A673 (cell line): Measurements from ENCODE around the gene TXN2. TPM values are rescaled to one million over a fixed set of nuclear protein-coding genes. Genes with fewer than 3 reads are reported as not detected.

Experiments used
- BruUV-seq: library from RNA; stranded (reverse); fragments of 400-500 nt; replicated peaks from 2 replicates; lab custom pipeline; 2021; lab: Mats Ljungman, UMichigan
- CTCF ChIA-PET: fragments of 300-600 bp; sonication (Branson Sonifier 250); formaldehyde crosslinking; loops from one replicate; lab custom pipeline; 2022; ENCODE audit warnings: antibody characterized with exemption; lab: Charles Lee
- POLR2A ChIA-PET: fragments of 300-600 bp; sonication (Branson Sonifier 250); formaldehyde crosslinking; loops from one replicate; lab custom pipeline; 2022; ENCODE audit warnings: antibody characterized with exemption; ENCODE audit not compliant: low non-redundant PET; lab: Charles Lee
- DNase-seq: peaks from one replicate; pipeline ENCODE4 v3.0.0-alpha.2; 2015; ENCODE audit warnings: low spot score
- H3K27ac ChIP-seq: fragments of 200-600 bp; sonication (generic); 2 replicates; pipeline ENCODE4 v1.5.1; 2016; ENCODE audit warnings: mixed run types, low read depth, mild to moderate bottlenecking, mixed read lengths, antibody characterized with exemption, low read length; ENCODE audit not compliant: poor library complexity, severe bottlenecking
- H3K27me3 ChIP-seq: fragments of 200-600 bp; sonication (generic); replicated peaks from 2 replicates; pipeline ENCODE4 v1.6.1; 2017; ENCODE audit warnings: mixed run types, low read depth, mild to moderate bottlenecking, mixed read lengths, antibody characterized with exemption, low read length; ENCODE audit not compliant: insufficient read depth, poor library complexity
- H3K36me3 ChIP-seq: fragments of 200-600 bp; sonication (generic); 2 replicates; pipeline ENCODE4 v1.6.1; 2016; ENCODE audit warnings: mixed run types, mild to moderate bottlenecking, mixed read lengths, antibody characterized with exemption, low read length; ENCODE audit not compliant: insufficient read depth, poor library complexity, severe bottlenecking
- H3K4me1 ChIP-seq: fragments of 200-600 bp; sonication (generic); 2 replicates; pipeline ENCODE4 v1.6.1; 2017; ENCODE audit warnings: mixed run types, mild to moderate bottlenecking, mixed read lengths, antibody characterized with exemption, low read length; ENCODE audit not compliant: insufficient read depth, poor library complexity, severe bottlenecking
- H3K4me3 ChIP-seq: fragments of 200-600 bp; sonication (generic); 2 replicates; pipeline ENCODE4 v1.5.1; 2016; ENCODE audit warnings: low read depth, mixed run types, mild to moderate bottlenecking, mixed read lengths, low read length; ENCODE audit not compliant: poor library complexity, severe bottlenecking
- H3K9me3 ChIP-seq: fragments of 200-600 bp; sonication (generic); 2 replicates; pipeline ENCODE4 v1.6.1; 2016; ENCODE audit warnings: mixed run types, low read depth, mild to moderate bottlenecking, mixed read lengths, antibody characterized with exemption, low read length; ENCODE audit not compliant: poor library complexity, severe bottlenecking
- CTCF ChIP-seq: fragments of 300-800, 200-600 bp; sonication (generic); conservative IDR thresholded peaks from 2 replicates; pipeline ENCODE4 v1.5.1; 2017; ENCODE audit warnings: low read depth, mild to moderate bottlenecking, antibody characterized with exemption, low read length, moderate library complexity, mixed read lengths
- EZH2 ChIP-seq: fragments of 200-600 bp; sonication (generic); IDR thresholded peaks from 2 replicates; pipeline ENCODE4 v1.6.1; 2017; ENCODE audit warnings: borderline replicate concordance, low read depth, mild to moderate bottlenecking, mixed read lengths, antibody characterized with exemption, low read length; ENCODE audit not compliant: poor library complexity, severe bottlenecking
- intact Hi-C: fragments of 100-400 bp; cut with micrococcal nuclease; formaldehyde crosslinking; loops from one replicate; pipeline ENCODE4 v1.10.0; 2022; ENCODE audit not compliant: unreplicated experiment
- total RNA-seq: library from RNA; stranded (reverse); gene quantifications from 2 replicates; pipeline ENCODE4 v1.2.3, GENCODE V29; 2021

Gene TXN2
- total RNA-seq, 1 experiment from 2014 or later, result 85.4 TPM

GRCh38 chr22:36510966-36511881 lies 29.8 kb upstream of the TXN2 start:
- Histone ChIP-seq H3K27me3 (no peaks in the 10 kb centered on the region), H3K4me3 (no peak overlapping the region), H3K9me3 (no peaks in the 10 kb centered on the region), H3K4me1 (peaks cover 11% of the 10 kb centered on the region), H3K36me3 (peaks cover 56% of the 10 kb centered on the region), H3K27ac (no peak overlapping the region)
- TF ChIP-seq CTCF (peak; percentile 68), EZH2 (no peak)
- ChIA-PET CTCF (interaction anchor here (0.6 to 1.5 kb wide), 6 partner anchors 14 to 521 kb away, joined by 3 to 5 read pairs (median 4); no protein-coding TSS in a partner anchor), POLR2A (interaction anchor here (0.6 kb wide), 2 partner anchors 20 to 1088 kb away, joined by 5 to 15 read pairs; no protein-coding TSS in a partner anchor)
- BruUV-seq, result TSS peak; percentile 3
- peak; percentile 75 for DNase-seq
- intact Hi-C loops, result no loop called here

- no peak for TF ChIP-seq CTCF
- no peak for TF ChIP-seq EZH2
- no peak for DNase-seq
- CTCF ChIA-PET, result interaction anchor here (0.6 to 1.5 kb wide), 6 partner anchors 15 to 370 kb away, joined by 3 to 6 read pairs (median 4); no protein-coding TSS in a partner anchor
- no peak overlapping the region for H3K27ac ChIP-seq
- no peaks in the 10 kb centered on the region for H3K27me3 ChIP-seq
- no peaks in the 10 kb centered on the region for H3K9me3 ChIP-seq
- peaks cover 48% of the 10 kb centered on the region for H3K36me3 ChIP-seq
- intact Hi-C loops, result no loop called here
- H3K4me1 ChIP-seq, result peaks cover 17% of the 10 kb centered on the region
- POLR2A ChIA-PET, result interaction anchor here (0.6 kb wide), 2 partner anchors 19 to 1089 kb away, joined by 5 to 15 read pairs; no protein-coding TSS in a partner anchor
- no TSS peak for BruUV-seq
- H3K4me3 ChIP-seq, result no peak overlapping the region
Measured at GRCh38 chr22:36510384-36510783, 28.9 kb upstream of the TXN2 start.

- TSS peak; percentile 97 for BruUV-seq
- DNase-seq, result no peak
- no peaks in the 10 kb centered on the region for H3K9me3 ChIP-seq
- peaks cover 28% of the 10 kb centered on the region for H3K36me3 ChIP-seq
- H3K27ac ChIP-seq, result peak overlapping the region; percentile 77
- intact Hi-C loops, result no loop called here
- POLR2A ChIA-PET, result interaction anchor here (1.2 kb wide), 1 partner anchor 26 kb away, joined by 3 read pairs; the partner anchor contains the start of gene TXN2
- no peaks in the 10 kb centered on the region for H3K27me3 ChIP-seq
- no peak for TF ChIP-seq EZH2
- TF ChIP-seq CTCF, result no peak
- CTCF ChIA-PET, result no interaction called here
- peaks cover 17% of the 10 kb centered on the region for H3K4me1 ChIP-seq
- H3K4me3 ChIP-seq, result no peak overlapping the region
Measured at GRCh38 chr22:36507518-36508010, 26.1 kb upstream of the TXN2 start.
